H9 (cell line): ENCODE measurements around the gene TBC1D22A. TPM values are rescaled to one million over a fixed set of nuclear protein-coding genes. Genes with fewer than 3 reads are reported as not detected.

Source experiments
- DNase-seq: peaks from one replicate; pipeline ENCODE4 v3.0.0-alpha.2; 2017
- H2AFZ ChIP-seq: one replicate; pipeline ENCODE4 v1.6.1; 2013; ENCODE audit warnings: mild to moderate bottlenecking, low read length, control low read depth, moderate library complexity
- H2AK5ac ChIP-seq: 2 replicates; pipeline ENCODE4 v1.6.1; 2013; ENCODE audit warnings: low read length, control low read depth, mixed read lengths; ENCODE audit not compliant: insufficient read length
- H2BK120ac ChIP-seq: one replicate; pipeline ENCODE4 v1.6.1; 2013; ENCODE audit warnings: low read depth, mild to moderate bottlenecking, low read length, control low read depth, inconsistent platforms; ENCODE audit not compliant: poor library complexity, severe bottlenecking
- H2BK12ac ChIP-seq: 2 replicates; pipeline ENCODE4 v1.6.1; 2013; ENCODE audit warnings: low read length, control low read depth, mixed read lengths, low read depth; ENCODE audit not compliant: insufficient read length
- H2BK15ac ChIP-seq: 2 replicates; pipeline ENCODE4 v1.6.1; 2013; ENCODE audit warnings: low read depth, low read length, control low read depth
- H2BK20ac ChIP-seq: one replicate; pipeline ENCODE4 v1.6.1; 2013; ENCODE audit warnings: low read depth, mild to moderate bottlenecking, low read length, control low read depth, inconsistent platforms; ENCODE audit not compliant: poor library complexity, severe bottlenecking
- H2BK5ac ChIP-seq: 2 replicates; pipeline ENCODE4 v1.6.1; 2013; ENCODE audit warnings: low read length, control low read depth, mixed read lengths; ENCODE audit not compliant: insufficient read length
- H3K14ac ChIP-seq: 2 replicates; pipeline ENCODE4 v1.6.1; 2013; ENCODE audit warnings: low read length, control low read depth; ENCODE audit not compliant: insufficient read depth
- H3K18ac ChIP-seq: 2 replicates; pipeline ENCODE4 v1.6.1; 2013; ENCODE audit warnings: low read depth, mild to moderate bottlenecking, mixed read lengths, low read length, control low read depth; ENCODE audit not compliant: insufficient read length
- H3K23ac ChIP-seq: 2 replicates; pipeline ENCODE4 v1.6.1; 2013; ENCODE audit warnings: low read length, control low read depth, mixed read lengths, low read depth; ENCODE audit not compliant: insufficient read length
- H3K23me2 ChIP-seq: 2 replicates; pipeline ENCODE4 v1.6.1; 2013; ENCODE audit warnings: low read depth, mild to moderate bottlenecking, mixed read lengths, low read length, control low read depth; ENCODE audit not compliant: insufficient read length, poor library complexity, severe bottlenecking
- H3K27ac ChIP-seq: 2 replicates; pipeline ENCODE4 v1.5.1; 2013; ENCODE audit warnings: low read length, control low read depth, mixed read lengths, low read depth; ENCODE audit not compliant: insufficient read length
- H3K27me3 ChIP-seq: 2 replicates; pipeline ENCODE4 v1.6.1; 2013; ENCODE audit warnings: low read length, control low read depth, inconsistent platforms; ENCODE audit not compliant: insufficient read depth
- H3K4ac ChIP-seq: 2 replicates; pipeline ENCODE4 v1.6.1; 2013; ENCODE audit warnings: low read depth, mild to moderate bottlenecking, control low read depth, inconsistent platforms, low read length, moderate library complexity
- H3K4me1 ChIP-seq: 2 replicates; pipeline ENCODE4 v1.6.1; 2013; ENCODE audit warnings: low read length, control low read depth, inconsistent platforms; ENCODE audit not compliant: insufficient read depth
- H3K4me2 ChIP-seq: 2 replicates; pipeline ENCODE4 v1.6.1; 2013; ENCODE audit warnings: low read length, control low read depth, mixed read lengths; ENCODE audit not compliant: insufficient read length, insufficient read depth
- H3K56ac ChIP-seq: 2 replicates; pipeline ENCODE4 v1.6.1; 2013; ENCODE audit warnings: low read depth, mild to moderate bottlenecking, mixed read lengths, low read length, control low read depth; ENCODE audit not compliant: insufficient read length
- H3K79me1 ChIP-seq: 2 replicates; pipeline ENCODE4 v1.6.1; 2013; ENCODE audit warnings: low read depth, mild to moderate bottlenecking, moderate library complexity, low read length, control low read depth, inconsistent platforms; ENCODE audit not compliant: insufficient read depth, poor library complexity, severe bottlenecking
- H3K79me2 ChIP-seq: 2 replicates; pipeline ENCODE4 v1.6.1; 2013; ENCODE audit warnings: low read length, control low read depth, inconsistent platforms; ENCODE audit not compliant: insufficient read depth
- H3K9ac ChIP-seq: 2 replicates; pipeline ENCODE4 v1.6.1; 2013; ENCODE audit warnings: low read length, control low read depth, mixed read lengths; ENCODE audit not compliant: insufficient read length; ENCODE audit errors: extremely low read depth
- H3K9me3 ChIP-seq: one replicate; pipeline ENCODE4 v1.6.1; 2013; ENCODE audit warnings: low read depth, low read length, inconsistent platforms; ENCODE audit not compliant: control insufficient read depth
- H3T11ph ChIP-seq: one replicate; pipeline ENCODE4 v1.6.1; 2013; ENCODE audit warnings: mild to moderate bottlenecking, low read length, control low read depth, inconsistent platforms
- H4K20me1 ChIP-seq: one replicate; pipeline ENCODE4 v1.6.1; 2013; ENCODE audit not compliant: control insufficient read depth, insufficient read length, insufficient read depth
- H4K5ac ChIP-seq: 2 replicates; pipeline ENCODE4 v1.6.1; 2013; ENCODE audit warnings: low read depth, mild to moderate bottlenecking, mixed read lengths, low read length, control low read depth; ENCODE audit not compliant: insufficient read length
- H4K8ac ChIP-seq: replicated peaks from 2 replicates; pipeline ENCODE4 v1.6.1; 2013; ENCODE audit warnings: low read length, control low read depth, mixed read lengths, low read depth; ENCODE audit not compliant: insufficient read length
- H4K91ac ChIP-seq: 2 replicates; pipeline ENCODE4 v1.6.1; 2013; ENCODE audit warnings: low read depth, mild to moderate bottlenecking, moderate library complexity, mixed read lengths, low read length, control low read depth; ENCODE audit not compliant: insufficient read length
- H3K27ac Mint-ChIP-seq, 3 experiments: 2 replicates in 2 of 3; 3 replicates in 1 of 3; pipeline ENCODE4 v1.8.0; 2020 to 2021; ENCODE audit warnings: mixed read lengths in 3 of 3, mild to moderate bottlenecking in 1 of 3, moderate library complexity in 1 of 3
- H3K27me3 Mint-ChIP-seq: 2 replicates; pipeline ENCODE4 v1.8.0; 2021; ENCODE audit warnings: low read depth, mild to moderate bottlenecking, moderate library complexity, mixed read lengths
- H3K36me3 Mint-ChIP-seq, 3 experiments: 2 replicates in 2 of 3; 3 replicates in 1 of 3; pipeline ENCODE4 v1.8.0; 2020 to 2021; ENCODE audit warnings: low read depth in 3 of 3, mixed read lengths in 3 of 3; ENCODE audit not compliant: insufficient read depth in 1 of 3
- H3K4me1 Mint-ChIP-seq, 2 experiments: 2 replicates each; pipeline ENCODE4 v1.8.0; 2020; ENCODE audit warnings: mixed read lengths in 2 of 2
- H3K4me3 Mint-ChIP-seq, 2 experiments: 2 replicates in 1 of 2; 3 replicates in 1 of 2; pipeline ENCODE4 v1.8.0; 2020 to 2021; ENCODE audit warnings: mild to moderate bottlenecking in 2 of 2, mixed read lengths in 2 of 2, moderate library complexity in 1 of 2
- H3K9me3 Mint-ChIP-seq, 2 experiments: 2 replicates in 1 of 2; 3 replicates in 1 of 2; pipeline ENCODE4 v1.8.0; 2020; ENCODE audit warnings: mild to moderate bottlenecking in 2 of 2, mixed read lengths in 2 of 2, moderate library complexity in 1 of 2
- CTCF ChIP-seq: fragments of 200-600 bp; sonication (generic); conservative IDR thresholded peaks from 3 replicates; pipeline ENCODE4 v1.8.0; 2021; ENCODE audit warnings: antibody characterized with exemption, mild to moderate bottlenecking
- WGBS: extraction: QIAGEN DNeasy Blood & Tissue Kit; methylation state at CpG from one replicate; pipeline ENCODE4 v1.1.7; 2013; ENCODE audit warnings: missing lambda C conversion rate, low lambda C conversion rate, mixed read lengths; ENCODE audit not compliant: insufficient read length; ENCODE audit errors: extremely low coverage; 5-methylcytosine and 5-hydroxymethylcytosine counted together
- total RNA-seq: library from RNA; stranded (reverse); gene quantifications from 2 replicates; pipeline ENCODE4 v1.2.1, GENCODE V29; 2021

The TBC1D22A gene
- total RNA-seq, 1 experiment from 2014 or later = 20.8 TPM

- Mint-ChIP-seq H3K27ac (no peak overlapping the region), H3K9me3 (peaks cover 7 to 13% of the 10 kb centered on the region in 2 experiments; a peak in 4 of 5 replicates), H3K4me3 (no peak overlapping the region), H3K27me3 (no peaks in the 10 kb centered on the region), H3K4me1 (no peaks in the 10 kb centered on the region), H3K36me3 (peaks cover under 1 to 18% (median 18%) of the 10 kb centered on the region in 3 experiments; a peak in 6 of 7 replicates)
- H3K4ac ChIP-seq = no peak overlapping the region
- no peak overlapping the region for H3K27ac ChIP-seq
- no peak overlapping the region for H2BK20ac ChIP-seq
- H4K8ac ChIP-seq = no peak overlapping the region
- no peak for TF ChIP-seq CTCF
- H2BK120ac ChIP-seq = no peak overlapping the region
- no peak overlapping the region for H2AFZ ChIP-seq
- H2BK5ac ChIP-seq = no peak overlapping the region
- no peak overlapping the region for H3K14ac ChIP-seq
- H4K5ac ChIP-seq = no peak overlapping the region
- H2BK15ac ChIP-seq = no peak overlapping the region
- H3K27me3 ChIP-seq = no peaks in the 10 kb centered on the region
- H4K20me1 ChIP-seq = no peaks in the 10 kb centered on the region
- H3K9me3 ChIP-seq = no peaks in the 10 kb centered on the region
- H3T11ph ChIP-seq = no peak overlapping the region
- WGBS = no CpG with 5 or more reads among the region's 7 CpGs
- no peak overlapping the region for H2AK5ac ChIP-seq
- H3K4me1 ChIP-seq = no peaks in the 10 kb centered on the region
- no peaks in the 10 kb centered on the region for H3K23me2 ChIP-seq
- H3K79me2 ChIP-seq = no peaks in the 10 kb centered on the region
- H2BK12ac ChIP-seq = no peak overlapping the region
- H3K56ac ChIP-seq = no peak overlapping the region
- H3K9ac ChIP-seq = no peak overlapping the region
- H3K23ac ChIP-seq = no peak overlapping the region
- no peak for DNase-seq
- H3K4me2 ChIP-seq = no peak overlapping the region
- H3K79me1 ChIP-seq = no peaks in the 10 kb centered on the region
- no peak overlapping the region for H4K91ac ChIP-seq
- no peak overlapping the region for H3K18ac ChIP-seq
These were observed 311.7 kb downstream of the TBC1D22A start for GRCh38 chr22:47074105-47074504.
